ENCODE results near the gene DCAF12L1.

Gene DCAF12L1

GRCh38 chrX:126552313-126553022 is at the start of gene DCAF12L1:
Gene DCAF12L1 (minus strand): TSS chrX:126552814. CDS start chrX:126552608, 206 bp downstream.
- DNase-seq (ENCODE audit: low read depth), result no peak

GRCh38 chrX:126580877-126581276 is 28.3 kb upstream of the DCAF12L1 start:
- DNase-seq (ENCODE audit: low read depth), result no peak

DNA sequence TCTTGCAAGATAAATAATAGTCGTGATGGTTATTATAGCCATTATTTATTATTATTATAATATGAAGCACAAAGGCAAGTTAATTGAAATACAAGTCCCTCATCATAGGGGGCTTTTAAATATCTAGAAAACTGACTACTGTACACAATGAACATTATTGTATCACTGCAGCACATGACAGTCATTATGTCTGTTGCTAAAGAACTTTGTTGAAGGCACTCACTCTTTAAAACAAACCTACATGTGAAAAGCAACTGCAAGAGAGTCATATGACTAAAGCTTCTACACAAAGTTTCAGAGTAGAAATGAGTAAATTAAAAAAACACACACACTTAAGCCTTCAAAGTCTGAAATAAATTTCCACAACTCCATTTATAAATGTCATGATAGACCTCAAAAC is 23.3 kb upstream of the DCAF12L1 start:
- no peak for DNase-seq (ENCODE audit: low read depth)

- DNase-seq (ENCODE audit: low read depth), result no peak
These were observed 4.5 kb upstream of the DCAF12L1 start for GRCh38 chrX:126557151-126557550.

- DNase-seq (ENCODE audit: low read depth), result no peak
These were observed 795 bp downstream of the DCAF12L1 start for GRCh38 chrX:126551725-126552312.

GRCh38 chrX:126551306-126551705 is 1.3 kb downstream of the DCAF12L1 start:
- no peak for DNase-seq (ENCODE audit: low read depth)

- DNase-seq (ENCODE audit: low read depth), result no peak
These were observed 1.8 kb downstream of the DCAF12L1 start for GRCh38 chrX:126550816-126551215.

- DNase-seq (ENCODE audit: low read depth), result no peak
These were observed 42.7 kb downstream of the DCAF12L1 start for GRCh38 chrX:126509923-126510322.

All from stimulated activated CD8-positive, alpha-beta memory T cell treated with anti-CD3 and anti-CD28 coated beads, Interleukin-7, amount 100 ng/mL, for 24 hours (primary cell).